ENCODE measurements around the gene PDHA2.
"Not testable (repeated sequence)": the region's sequence is repeated elsewhere in the genome, so short reads cannot be mapped to it uniquely, and the experiment has no call there.

PDHA2 gene

DNA sequence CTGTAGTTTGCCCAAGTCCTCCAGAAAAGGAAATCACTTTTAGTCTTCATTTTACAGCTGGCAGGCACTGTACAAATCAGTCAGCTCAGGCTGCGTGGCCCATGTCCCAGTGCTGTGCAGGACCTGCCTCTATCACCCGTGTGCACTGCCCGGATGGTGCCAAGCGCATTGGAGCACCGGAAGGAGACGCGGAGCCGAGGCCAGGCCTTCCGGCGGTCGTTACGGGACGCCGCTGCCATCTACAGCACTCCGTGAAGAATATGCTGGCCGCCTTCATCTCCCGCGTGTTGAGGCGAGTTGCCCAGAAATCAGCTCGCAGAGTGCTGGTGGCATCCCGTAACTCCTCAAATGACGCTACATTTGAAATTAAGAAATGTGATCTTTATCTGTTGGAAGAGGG lies at the start of gene PDHA2:
Gene PDHA2, plus strand, starts transcription at position 203 of the 400 bp plus-strand sequence. Its CDS starts 58 bp downstream, at position 261.
- no peak for DNase-seq (ENCODE audit: low read depth in 1 of 2, low spot score in 1 of 2)

GRCh38 chr4:95798003-95798402 lies 41.9 kb upstream of the PDHA2 start:
- no peak for DNase-seq (ENCODE audit: low read depth in 1 of 2, low spot score in 1 of 2)

- DNase-seq (ENCODE audit: low read depth in 1 of 2, low spot score in 1 of 2) = no peak
Observed at GRCh38 chr4:95798727-95799126, 41.2 kb upstream of the PDHA2 start.

- no peak for DNase-seq (ENCODE audit: low read depth in 1 of 2, low spot score in 1 of 2)
Observed at GRCh38 chr4:95821867-95822266, 18.0 kb upstream of the PDHA2 start.

GRCh38 chr4:95825546-95825945 lies 14.3 kb upstream of the PDHA2 start:
- DNase-seq (ENCODE audit: low read depth in 1 of 2, low spot score in 1 of 2) = no peak

DNA sequence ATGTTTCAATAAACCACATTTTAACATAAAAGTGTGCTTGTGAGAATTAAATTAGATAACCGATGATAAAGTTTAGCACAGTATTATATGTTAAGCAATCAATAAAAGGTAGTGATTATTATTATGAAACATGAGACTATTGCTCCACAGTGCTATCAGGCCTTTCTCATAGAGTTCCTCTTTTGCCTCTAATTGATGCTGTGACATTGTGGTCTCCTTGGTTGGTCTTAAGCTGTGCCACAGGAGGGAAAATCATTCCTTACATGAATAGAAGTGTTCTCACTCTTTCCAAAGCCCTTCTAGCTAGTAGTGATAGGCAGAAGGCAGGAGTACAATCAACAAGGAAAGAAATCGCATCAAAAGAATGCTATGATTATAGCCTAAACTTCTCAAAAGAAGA lies 9.2 kb upstream of the PDHA2 start:
- no peak for DNase-seq (ENCODE audit: low read depth in 1 of 2, low spot score in 1 of 2)

DNA sequence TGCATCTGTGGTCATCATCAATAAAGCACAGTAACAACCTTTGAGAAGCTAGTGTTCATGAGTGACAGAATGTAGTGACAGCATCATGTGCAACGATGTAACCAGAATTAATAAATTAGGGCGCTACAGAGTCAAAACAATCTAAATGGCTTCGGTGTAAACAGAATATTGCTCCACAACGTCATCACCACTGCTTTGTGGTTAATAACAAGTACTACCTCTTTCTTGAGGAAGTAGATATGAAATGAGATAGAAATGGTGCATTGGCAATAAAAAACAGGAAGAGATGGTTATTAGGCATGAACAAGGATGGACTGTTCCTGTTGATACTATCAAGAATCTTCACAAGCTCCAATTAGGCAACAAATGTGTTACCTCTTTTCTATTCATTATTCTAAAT lies 8.7 kb upstream of the PDHA2 start:
- DNase-seq (ENCODE audit: low read depth in 1 of 2, low spot score in 1 of 2) = no peak

GRCh38 chr4:95833711-95834194 lies 6.1 kb upstream of the PDHA2 start:
- DNase-seq (ENCODE audit: low read depth in 1 of 2, low spot score in 1 of 2) = no peak

DNA sequence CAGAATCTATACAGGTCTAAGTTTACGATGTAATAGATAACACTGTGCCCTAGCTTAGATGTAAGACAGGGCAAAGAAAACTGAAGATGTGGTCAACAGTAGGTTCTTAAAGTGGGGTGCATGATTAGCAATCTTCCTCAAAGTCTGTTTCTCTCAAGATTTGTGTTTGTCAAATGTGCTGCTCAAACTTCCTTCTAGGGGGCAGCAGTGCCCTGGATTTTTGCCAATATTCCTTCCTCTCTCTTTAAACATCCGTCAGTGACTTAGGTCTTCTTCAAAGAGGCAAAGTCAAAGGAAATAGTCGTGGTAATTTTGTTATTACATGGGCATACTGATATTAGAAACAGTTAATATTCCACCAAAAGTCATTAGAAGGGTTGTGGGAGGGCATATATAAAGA lies 4.2 kb upstream of the PDHA2 start:
- no peak for DNase-seq (ENCODE audit: low read depth in 1 of 2, low spot score in 1 of 2)

- DNase-seq (ENCODE audit: low read depth in 1 of 2, low spot score in 1 of 2) = no peak
Observed at GRCh38 chr4:95838192-95838591, 1.7 kb upstream of the PDHA2 start.

DNA sequence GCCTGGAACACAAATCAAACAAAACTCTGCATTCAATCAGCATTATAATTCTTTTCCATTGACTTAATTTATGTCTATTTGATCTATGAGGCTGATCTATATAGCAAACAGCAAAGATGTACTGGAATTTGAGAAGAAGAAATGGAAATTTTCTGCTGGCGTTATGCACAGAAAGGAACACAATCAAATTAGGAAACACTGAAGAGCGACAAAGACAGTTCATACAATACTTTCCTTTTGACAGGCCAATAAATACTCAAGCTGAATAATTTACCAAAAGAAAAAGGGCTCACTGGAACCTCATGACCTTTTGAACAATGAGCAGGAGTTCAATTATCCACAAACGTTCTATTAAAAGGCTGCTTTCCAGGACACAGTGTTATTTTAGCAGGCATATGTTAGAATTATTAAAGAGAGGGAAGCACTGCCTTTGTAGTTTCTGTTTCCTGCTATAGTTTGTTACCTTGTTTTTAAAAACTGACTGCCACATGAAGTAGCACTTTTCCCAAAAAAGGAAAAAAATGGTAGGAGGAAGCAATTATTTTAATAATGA lies 8.1 kb downstream of the PDHA2 start:
- DNase-seq (ENCODE audit: low read depth in 1 of 2, low spot score in 1 of 2) = no peak

- no peak for DNase-seq (ENCODE audit: low read depth in 1 of 2, low spot score in 1 of 2)
Observed at GRCh38 chr4:95850161-95850560, 10.3 kb downstream of the PDHA2 start.

- DNase-seq (ENCODE audit: low read depth in 1 of 2, low spot score in 1 of 2) = no peak
Observed at GRCh38 chr4:95857761-95858160, 17.9 kb downstream of the PDHA2 start.

- DNase-seq (ENCODE audit: low read depth in 1 of 2, low spot score in 1 of 2) = no peak
Observed at GRCh38 chr4:95867919-95868318, 28.0 kb downstream of the PDHA2 start.

DNA sequence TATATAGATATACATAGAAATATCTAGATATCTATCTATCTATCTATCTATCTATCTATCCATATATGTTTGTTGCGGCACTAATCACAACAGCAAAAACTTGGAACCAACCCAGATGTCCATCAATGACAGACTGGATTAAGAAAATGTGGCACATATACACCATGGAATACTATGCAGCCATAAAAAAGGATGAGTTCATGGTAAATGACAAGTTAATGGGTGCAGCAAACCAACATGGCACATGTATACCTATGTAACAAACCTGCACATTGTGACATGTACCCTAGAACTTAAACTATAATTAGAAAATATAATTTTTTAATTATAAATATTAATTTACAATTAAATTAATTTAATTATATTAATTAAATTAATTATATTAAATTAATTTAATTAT lies 29.5 kb downstream of the PDHA2 start:
- not testable (repeated sequence) for DNase-seq (ENCODE audit: low read depth in 1 of 2, low spot score in 1 of 2)

DNA sequence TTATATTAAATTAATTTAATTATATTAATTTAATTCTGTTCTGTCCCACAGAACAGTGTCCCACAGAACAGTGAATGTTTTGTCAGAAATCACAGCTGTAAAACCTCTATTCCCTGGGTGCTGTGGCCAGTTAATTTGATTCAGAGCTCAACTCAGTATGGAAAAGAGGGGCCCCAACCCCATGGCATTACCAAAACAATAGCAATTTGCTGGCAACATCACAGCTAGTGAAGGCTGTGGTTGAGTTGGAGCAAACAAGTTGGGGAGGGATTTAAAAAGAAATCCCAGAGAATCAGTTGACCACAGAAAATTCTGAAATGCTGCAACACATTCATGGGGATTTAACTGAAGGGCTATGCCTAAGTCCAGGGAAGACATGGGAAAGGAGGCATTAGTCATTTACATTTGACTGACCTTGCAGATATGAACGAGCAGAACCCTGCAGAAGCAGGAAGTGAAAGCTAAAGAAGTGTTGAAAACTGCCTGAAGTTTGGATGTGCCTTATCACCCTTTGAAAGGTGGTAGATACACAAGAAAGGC lies 30.1 kb downstream of the PDHA2 start:
- no peak for DNase-seq (ENCODE audit: low read depth in 1 of 2, low spot score in 1 of 2)

GRCh38 chr4:95877636-95878035 lies 37.7 kb downstream of the PDHA2 start:
- DNase-seq (ENCODE audit: low read depth in 1 of 2, low spot score in 1 of 2) = no peak

GRCh38 chr4:95887551-95887950 lies 47.7 kb downstream of the PDHA2 start:
- DNase-seq (ENCODE audit: low read depth in 1 of 2, low spot score in 1 of 2) = no peak

- no peak for DNase-seq (ENCODE audit: low read depth in 1 of 2, low spot score in 1 of 2)
Observed at GRCh38 chr4:95889662-95890061, 49.8 kb downstream of the PDHA2 start.

Measured in activated CD4-positive, alpha-beta T cell treated with anti-CD3 and anti-CD28 coated beads, Interleukin-2, amount 50 U/mL, for 24 hours (primary cell).